ENCODE results near the gene NEIL3. TPM values are rescaled to one million over a fixed set of nuclear protein-coding genes. Genes with fewer than 3 reads are reported as not detected.

Gene NEIL3
- total RNA-seq, 2 donors from 2014 or later: 5.9 to 11.8 TPM

DNA sequence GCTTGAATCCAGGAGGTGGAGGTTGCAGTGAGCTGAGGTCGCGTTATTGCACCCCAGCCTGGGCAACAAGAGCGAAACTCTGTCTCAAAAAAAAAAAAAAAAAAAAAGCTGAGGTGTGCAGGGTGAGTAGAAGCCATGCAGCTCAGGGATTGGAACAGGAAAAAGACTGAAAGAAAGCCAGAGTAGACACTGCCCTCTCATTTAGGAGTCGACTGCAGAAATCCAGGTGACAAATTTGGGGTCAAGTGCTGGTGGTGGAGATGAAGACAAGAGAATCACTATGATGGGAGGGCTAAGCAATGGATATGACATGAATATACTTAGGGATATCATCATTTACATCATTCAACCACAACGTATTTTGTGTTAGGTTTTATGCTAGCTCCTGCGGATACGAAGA, 1.9 kb downstream of the NEIL3 start:
- Mint-ChIP-seq H3K27ac (no peak overlapping the region), H3K9me3 (no peaks in the 10 kb centered on the region), H3K4me1 (ENCODE audit: low read depth in 2 of 2) (peaks cover 13 to 32% of the 10 kb centered on the region in 2 donors), H3K27me3 (no peaks in the 10 kb centered on the region), H3K36me3 (no peaks in the 10 kb centered on the region), H3K4me3 (peak overlapping the region; percentile 50)
- ATAC-seq (no peak), DNase-seq (ENCODE audit: low spot score) (no peak)

- no peak overlapping the region for H3K4me3 Mint-ChIP-seq
- no peaks in the 10 kb centered on the region for H3K27me3 Mint-ChIP-seq
- H3K36me3 Mint-ChIP-seq: no peaks in the 10 kb centered on the region
- DNase-seq (ENCODE audit: low spot score) (no peak), ATAC-seq (no peak)
- no peaks in the 10 kb centered on the region for H3K9me3 Mint-ChIP-seq
- H3K4me1 Mint-ChIP-seq (ENCODE audit: low read depth in 2 of 2): peaks cover 15 to 32% of the 10 kb centered on the region in 2 donors
- no peak overlapping the region for H3K27ac Mint-ChIP-seq
Observed at GRCh38 chr4:177313263-177313662, 3.6 kb downstream of the NEIL3 start.

DNA sequence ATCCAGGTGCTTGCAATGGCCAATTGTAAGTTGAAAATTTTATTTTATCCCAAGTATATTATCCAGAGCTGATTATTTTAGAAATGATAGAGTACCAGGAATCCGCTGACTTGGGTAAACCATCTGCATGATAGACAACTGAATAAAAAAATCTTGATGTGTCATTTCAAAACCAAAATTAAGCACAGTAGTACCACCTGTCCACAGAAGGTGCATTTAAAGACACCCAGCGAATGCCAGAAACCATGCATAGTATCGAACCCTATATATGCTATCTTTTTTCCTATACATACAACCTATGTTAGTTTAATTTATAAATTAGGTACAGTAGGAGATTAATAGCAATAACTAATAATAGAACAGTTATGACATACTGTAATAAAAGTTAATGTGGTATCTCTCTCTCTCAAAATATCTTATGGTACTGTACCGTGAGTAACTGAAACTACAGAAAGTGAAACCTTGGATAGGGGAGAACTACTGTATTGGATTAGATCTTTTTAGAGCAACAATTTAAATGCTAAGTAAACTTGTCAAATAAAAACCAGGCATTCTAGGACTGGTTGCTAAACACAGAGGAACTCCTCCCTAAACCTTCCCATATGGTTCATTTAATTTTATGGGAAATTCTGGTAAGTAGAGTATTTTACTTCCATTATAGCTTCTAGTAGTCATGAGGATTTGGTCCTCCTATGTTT, 6.2 kb downstream of the NEIL3 start:
- H3K4me1 Mint-ChIP-seq (ENCODE audit: low read depth in 2 of 2): peaks cover 8 to 32% of the 10 kb centered on the region in 2 donors
- peaks cover 4% of the 10 kb centered on the region for H3K36me3 Mint-ChIP-seq

DNA sequence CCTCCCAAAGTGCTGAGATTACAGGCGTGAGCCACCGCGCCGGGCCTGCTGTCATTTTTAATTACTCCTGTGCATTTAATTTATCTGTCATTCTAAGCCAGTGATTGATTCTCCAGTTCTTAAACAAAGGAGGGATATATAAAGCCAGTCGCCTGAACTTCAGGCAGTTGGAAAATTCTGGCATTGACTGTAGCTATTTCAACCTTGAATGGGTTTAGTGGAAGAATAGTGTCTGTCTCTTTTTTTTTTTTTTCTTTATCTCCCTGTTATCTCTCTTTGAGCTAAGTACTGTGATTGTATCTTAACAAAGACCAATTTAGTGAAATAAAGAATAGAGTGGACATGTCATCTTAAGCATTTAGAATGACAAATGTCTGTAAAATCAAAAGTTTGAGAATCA, 11.0 kb downstream of the NEIL3 start:
- peaks cover 4% of the 10 kb centered on the region for H3K36me3 Mint-ChIP-seq
- DNase-seq (ENCODE audit: low spot score): no peak
- no peaks in the 10 kb centered on the region for H3K27me3 Mint-ChIP-seq
- no peaks in the 10 kb centered on the region for H3K9me3 Mint-ChIP-seq
- H3K4me3 Mint-ChIP-seq: no peak overlapping the region
- H3K4me1 Mint-ChIP-seq (ENCODE audit: low read depth in 2 of 2): peaks cover 8 to 30% of the 10 kb centered on the region in 2 donors
- no peak for ATAC-seq
- H3K27ac Mint-ChIP-seq: no peak overlapping the region

More for the DNA sequence above, 6.2 kb downstream of the NEIL3 start:
- H3K4me3 Mint-ChIP-seq: peak overlapping the region; percentile 74
- no peaks in the 10 kb centered on the region for H3K9me3 Mint-ChIP-seq
- DNase-seq (ENCODE audit: low spot score) (no peak), ATAC-seq (no peak)
- H3K27me3 Mint-ChIP-seq: no peaks in the 10 kb centered on the region
- H3K27ac Mint-ChIP-seq: peak overlapping the region in 1 of 2 donors; percentile 51

GRCh38 chr4:177321647-177322046, 12.0 kb downstream of the NEIL3 start:
- Mint-ChIP-seq H3K4me3 (no peak overlapping the region), H3K4me1 (ENCODE audit: low read depth in 2 of 2) (peaks cover under 1 to 22% of the 10 kb centered on the region in 2 donors), H3K36me3 (peaks cover 8% of the 10 kb centered on the region), H3K9me3 (no peaks in the 10 kb centered on the region), H3K27me3 (no peaks in the 10 kb centered on the region), H3K27ac (no peak overlapping the region)
- no peak for ATAC-seq
- no peak for DNase-seq (ENCODE audit: low spot score)

- no peak for DNase-seq (ENCODE audit: low spot score)
- no peak for ATAC-seq
- H3K4me1 Mint-ChIP-seq (ENCODE audit: low read depth in 2 of 2): peaks cover 0 to 16% of the 10 kb centered on the region in 2 donors
- H3K27ac Mint-ChIP-seq: no peak overlapping the region
- no peaks in the 10 kb centered on the region for H3K27me3 Mint-ChIP-seq
- no peak overlapping the region for H3K4me3 Mint-ChIP-seq
- peaks cover 13% of the 10 kb centered on the region for H3K36me3 Mint-ChIP-seq
- H3K9me3 Mint-ChIP-seq: no peaks in the 10 kb centered on the region
Observed at GRCh38 chr4:177322266-177322665, 12.6 kb downstream of the NEIL3 start.

DNA sequence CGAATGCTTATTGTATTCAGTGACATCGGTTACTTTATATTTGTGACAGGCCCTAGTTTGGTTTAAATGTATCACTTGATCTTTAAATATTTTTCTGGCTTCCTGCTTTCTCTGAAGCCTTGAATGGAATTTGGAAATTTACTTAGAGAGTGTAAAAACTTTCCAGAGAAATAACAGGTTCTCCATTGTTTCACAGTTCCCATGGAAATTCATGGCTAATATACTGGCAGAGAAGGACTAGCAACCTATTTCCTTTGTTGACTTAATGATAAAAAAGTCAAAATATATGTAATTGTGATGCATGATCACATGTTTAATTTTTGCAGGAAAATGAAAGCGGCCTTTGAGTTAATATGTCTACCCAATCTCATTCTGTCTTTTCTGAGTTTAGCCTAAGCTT, 13.2 kb downstream of the NEIL3 start:
- no peak for ATAC-seq
- H3K27me3 Mint-ChIP-seq: no peaks in the 10 kb centered on the region
- no peak for DNase-seq (ENCODE audit: low spot score)
- H3K36me3 Mint-ChIP-seq: peaks cover 16% of the 10 kb centered on the region
- H3K27ac Mint-ChIP-seq: no peak overlapping the region
- no peak overlapping the region for H3K4me3 Mint-ChIP-seq
- H3K4me1 Mint-ChIP-seq (ENCODE audit: low read depth in 2 of 2): peaks cover 0 to 16% of the 10 kb centered on the region in 2 donors
- no peaks in the 10 kb centered on the region for H3K9me3 Mint-ChIP-seq

GRCh38 chr4:177323416-177323815, 13.7 kb downstream of the NEIL3 start:
- DNase-seq (ENCODE audit: low spot score) (no peak), ATAC-seq (no peak)
- no peak overlapping the region for H3K4me3 Mint-ChIP-seq
- H3K36me3 Mint-ChIP-seq: peaks cover 21% of the 10 kb centered on the region
- H3K27me3 Mint-ChIP-seq: no peaks in the 10 kb centered on the region
- no peaks in the 10 kb centered on the region for H3K9me3 Mint-ChIP-seq
- H3K4me1 Mint-ChIP-seq (ENCODE audit: low read depth in 2 of 2): peaks cover 0 to 16% of the 10 kb centered on the region in 2 donors
- no peak overlapping the region for H3K27ac Mint-ChIP-seq

GRCh38 chr4:177332119-177332518, 22.4 kb downstream of the NEIL3 start:
- no peak overlapping the region for H3K27ac Mint-ChIP-seq
- no peak for ATAC-seq
- DNase-seq (ENCODE audit: low spot score): no peak
- peaks cover 20% of the 10 kb centered on the region for H3K36me3 Mint-ChIP-seq
- H3K27me3 Mint-ChIP-seq: peaks cover 0 to 2% of the 10 kb centered on the region in 2 donors
- peaks cover 3% of the 10 kb centered on the region for H3K9me3 Mint-ChIP-seq
- no peak overlapping the region for H3K4me3 Mint-ChIP-seq
- peaks cover 0 to 6% of the 10 kb centered on the region in 2 donors for H3K4me1 Mint-ChIP-seq (ENCODE audit: low read depth in 2 of 2)

DNA sequence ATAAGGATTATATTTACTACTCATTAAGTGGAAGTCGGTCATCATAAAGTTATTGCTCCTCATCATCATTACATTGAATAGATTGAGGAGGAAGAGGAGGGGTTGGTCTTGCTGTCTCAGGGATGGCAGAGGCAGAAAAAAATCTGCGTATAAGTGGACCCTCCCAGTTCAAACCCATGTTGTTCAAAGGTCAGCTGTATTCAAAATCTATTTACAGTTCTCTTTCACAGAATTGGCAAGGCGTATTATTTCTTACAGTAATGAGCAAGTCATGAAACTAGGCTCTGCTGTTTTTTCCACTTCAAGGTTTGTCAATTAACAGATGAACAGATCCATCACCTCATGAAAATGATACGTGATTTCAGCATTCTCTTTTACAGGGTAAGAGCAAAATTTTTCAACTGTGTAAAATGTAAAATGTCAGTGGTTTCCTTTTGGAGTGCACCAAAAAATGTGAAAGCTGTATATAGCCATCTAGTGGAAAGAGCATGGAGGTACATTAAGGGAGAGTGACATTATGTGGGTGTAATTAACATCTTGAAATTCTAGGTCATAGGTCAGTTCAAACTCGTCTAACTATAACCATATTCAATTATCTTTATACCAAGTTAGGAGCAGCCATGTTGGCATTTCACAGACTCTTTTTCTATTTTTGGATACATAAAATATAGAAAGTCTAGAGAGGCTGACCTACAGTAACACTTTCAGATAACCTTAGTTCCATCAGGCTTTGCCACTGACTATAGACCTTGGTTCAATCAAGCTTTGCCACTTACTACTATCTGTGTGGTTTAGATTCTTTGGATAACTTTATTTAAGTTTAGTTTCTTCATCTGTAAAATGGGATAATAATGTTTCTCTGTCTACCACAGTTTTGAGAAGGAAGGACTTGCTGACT, 30.1 kb downstream of the NEIL3 start:
- peak in 1 of 2 donors; percentile 56 for ATAC-seq
- DNase-seq (ENCODE audit: low spot score): no peak
- Mint-ChIP-seq H3K36me3 (no peaks in the 10 kb centered on the region), H3K27me3 (no peaks in the 10 kb centered on the region), H3K4me1 (ENCODE audit: low read depth in 2 of 2) (peaks cover 3 to 6% of the 10 kb centered on the region in 2 donors), H3K27ac (no peak overlapping the region), H3K4me3 (no peak overlapping the region), H3K9me3 (no peaks in the 10 kb centered on the region)

DNA sequence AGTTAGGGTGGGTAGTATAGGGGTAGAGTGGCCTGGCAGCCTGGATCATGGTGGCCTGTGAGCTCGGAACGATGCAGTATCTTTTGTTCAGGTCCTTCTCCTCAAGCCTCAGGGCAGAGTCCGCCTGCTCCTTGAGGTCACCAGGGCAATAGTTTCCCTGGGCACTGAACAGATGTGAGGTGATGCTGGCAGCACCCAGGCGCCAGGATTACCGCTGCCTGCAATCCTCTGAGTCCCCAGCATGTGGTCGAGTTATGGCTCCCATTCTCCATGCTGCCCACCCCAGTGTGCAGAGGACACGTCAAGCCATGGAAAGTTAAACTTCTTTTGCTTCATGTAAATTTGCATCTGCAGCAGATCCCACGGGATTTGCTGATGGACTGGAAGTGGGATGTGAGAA, 38.7 kb downstream of the NEIL3 start:
- no peaks in the 10 kb centered on the region for H3K4me1 Mint-ChIP-seq (ENCODE audit: low read depth in 2 of 2)
- H3K27me3 Mint-ChIP-seq: no peaks in the 10 kb centered on the region
- H3K9me3 Mint-ChIP-seq: no peaks in the 10 kb centered on the region
- H3K27ac Mint-ChIP-seq: no peak overlapping the region
- no peak for DNase-seq (ENCODE audit: low spot score)
- ATAC-seq: peak in 1 of 2 donors; percentile 40
- no peak overlapping the region for H3K4me3 Mint-ChIP-seq
- no peaks in the 10 kb centered on the region for H3K36me3 Mint-ChIP-seq

DNA sequence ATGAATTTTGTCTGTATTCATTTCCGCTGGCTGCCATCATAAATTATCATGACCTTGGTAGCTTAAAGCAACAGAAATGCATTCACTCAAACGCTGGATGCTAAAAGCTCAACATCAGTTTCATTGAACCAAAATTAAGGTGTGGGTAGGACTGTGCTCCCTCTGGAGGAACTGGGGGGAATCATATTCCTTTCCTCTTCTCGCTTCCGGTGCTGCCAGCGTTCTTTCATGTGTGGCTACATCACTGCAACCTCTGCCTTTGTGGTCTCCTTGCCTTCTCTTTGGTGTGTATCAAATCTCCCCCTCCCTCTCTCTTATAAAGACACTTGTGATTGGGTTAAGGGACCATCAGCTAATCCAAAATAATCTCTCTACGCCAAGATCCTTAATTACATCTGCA, 39.5 kb downstream of the NEIL3 start:
- Mint-ChIP-seq H3K4me1 (ENCODE audit: low read depth in 2 of 2) (no peaks in the 10 kb centered on the region), H3K4me3 (no peak overlapping the region), H3K36me3 (no peaks in the 10 kb centered on the region), H3K9me3 (no peaks in the 10 kb centered on the region), H3K27ac (no peak overlapping the region), H3K27me3 (no peaks in the 10 kb centered on the region)
- DNase-seq (ENCODE audit: low spot score) (no peak), ATAC-seq (no peak)

GRCh38 chr4:177351622-177352244, 42.1 kb downstream of the NEIL3 start:
- Mint-ChIP-seq H3K27ac (no peak overlapping the region), H3K9me3 (no peaks in the 10 kb centered on the region), H3K27me3 (no peaks in the 10 kb centered on the region), H3K4me1 (ENCODE audit: low read depth in 2 of 2) (no peaks in the 10 kb centered on the region), H3K36me3 (no peaks in the 10 kb centered on the region), H3K4me3 (no peak overlapping the region)
- no peak for ATAC-seq
- no peak for DNase-seq (ENCODE audit: low spot score)

- no peaks in the 10 kb centered on the region for H3K9me3 Mint-ChIP-seq
- H3K27ac Mint-ChIP-seq: no peak overlapping the region
- H3K36me3 Mint-ChIP-seq: no peaks in the 10 kb centered on the region
- H3K27me3 Mint-ChIP-seq: no peaks in the 10 kb centered on the region
- no peak overlapping the region for H3K4me3 Mint-ChIP-seq
- ATAC-seq (no peak), DNase-seq (ENCODE audit: low spot score) (no peak)
- no peaks in the 10 kb centered on the region for H3K4me1 Mint-ChIP-seq (ENCODE audit: low read depth in 2 of 2)
Observed at GRCh38 chr4:177356206-177356605, 46.5 kb downstream of the NEIL3 start.

All from natural killer cell treated with Interleukin-12 subunit alpha and Interleukin-12 subunit beta and Interleukin-15 and Interleukin-18, amount 100 ng/mL, for 72 hours (primary cell).